Neuronal stem cell (in vitro differentiated cells): ENCODE measurements around the gene FLRT3.

ENCODE experiments used
- DNase-seq: peaks from one replicate; pipeline ENCODE4 v3.0.0-alpha.2; 2013; ENCODE audit warnings: low spot score
- H2AFZ ChIP-seq: one replicate; pipeline ENCODE4 v1.6.1; 2013; ENCODE audit warnings: mild to moderate bottlenecking, low read length, inconsistent platforms
- H2AK5ac ChIP-seq: 2 replicates; pipeline ENCODE4 v1.6.1; 2013; ENCODE audit warnings: low read depth, mild to moderate bottlenecking, inconsistent platforms, low read length, moderate library complexity, mixed read lengths
- H2BK120ac ChIP-seq: 2 replicates; pipeline ENCODE4 v1.6.1; 2013; ENCODE audit warnings: low read depth, mild to moderate bottlenecking, inconsistent platforms, low read length, moderate library complexity, mixed read lengths
- H2BK12ac ChIP-seq: one replicate; pipeline ENCODE4 v1.6.1; 2013; ENCODE audit warnings: low read length, inconsistent platforms
- H2BK15ac ChIP-seq: 2 replicates; pipeline ENCODE4 v1.6.1; 2013; ENCODE audit warnings: mild to moderate bottlenecking, low read length, inconsistent platforms, mixed read lengths
- H2BK5ac ChIP-seq: one replicate; pipeline ENCODE4 v1.6.1; 2013; ENCODE audit warnings: inconsistent platforms, mild to moderate bottlenecking, low read length, moderate library complexity
- H3K14ac ChIP-seq: one replicate; pipeline ENCODE4 v1.6.1; 2013; ENCODE audit warnings: low read length, inconsistent platforms
- H3K18ac ChIP-seq: 2 replicates; pipeline ENCODE4 v1.6.1; 2013; ENCODE audit warnings: low read length, inconsistent platforms
- H3K23ac ChIP-seq: 2 replicates; pipeline ENCODE4 v1.6.1; 2013; ENCODE audit warnings: low read depth, mild to moderate bottlenecking, mixed read lengths, low read length, inconsistent platforms; ENCODE audit not compliant: poor library complexity
- H3K27ac ChIP-seq: replicated peaks from 3 replicates; pipeline ENCODE4 v1.5.1; 2013; ENCODE audit warnings: low read length, inconsistent platforms
- H3K27me3 ChIP-seq, 3 experiments: 2 replicates each; pipeline ENCODE4 v1.6.1; 2013; ENCODE audit warnings: low read length in 3 of 3, mild to moderate bottlenecking in 2 of 3, inconsistent platforms in 1 of 3, low read depth in 1 of 3, mixed read lengths in 1 of 3, moderate library complexity in 1 of 3; ENCODE audit not compliant: control insufficient read depth in 3 of 3, insufficient read depth in 3 of 3
- H3K36me3 ChIP-seq, 2 donors: replicated peaks in 1 of 2; 2 replicates each; pipeline ENCODE4 v1.6.1; 2013; ENCODE audit warnings: low read length in 2 of 2; ENCODE audit not compliant: control insufficient read depth in 2 of 2, insufficient read depth in 2 of 2
- H3K4ac ChIP-seq: 2 replicates; pipeline ENCODE4 v1.6.1; 2013; ENCODE audit warnings: inconsistent platforms, mild to moderate bottlenecking, low read length, moderate library complexity
- H3K4me1 ChIP-seq, 2 donors: 1 replicate in 1 of 2; 2 replicates in 1 of 2; pipeline ENCODE4 v1.6.1; 2013; ENCODE audit warnings: low read length in 2 of 2, low read depth in 1 of 2; ENCODE audit not compliant: control insufficient read depth in 2 of 2, insufficient read depth in 1 of 2
- H3K4me2 ChIP-seq: one replicate; pipeline ENCODE4 v1.6.1; 2013; ENCODE audit warnings: mild to moderate bottlenecking, low read length, inconsistent platforms; ENCODE audit not compliant: insufficient read depth, poor library complexity, severe bottlenecking
- H3K4me3 ChIP-seq, 2 donors: 2 replicates each; pipeline ENCODE4 v1.5.1; 2013; ENCODE audit warnings: low read length in 2 of 2, mild to moderate bottlenecking in 2 of 2, inconsistent platforms in 1 of 2, moderate library complexity in 1 of 2
- H3K79me1 ChIP-seq: one replicate; pipeline ENCODE4 v1.6.1; 2013; ENCODE audit warnings: low read depth, mild to moderate bottlenecking, inconsistent platforms, low read length, moderate library complexity
- H3K9ac ChIP-seq: one replicate; pipeline ENCODE4 v1.6.1; 2013; ENCODE audit warnings: mild to moderate bottlenecking, low read depth, low read length, inconsistent platforms; ENCODE audit not compliant: poor library complexity
- H3K9me3 ChIP-seq, 2 donors: replicated peaks in 1 of 2; 2 replicates each; pipeline versions ENCODE3 to v1.6.1; 2013; ENCODE audit warnings: low read length in 2 of 2, mild to moderate bottlenecking in 2 of 2, inconsistent platforms in 1 of 2, low read depth in 1 of 2, mixed read lengths in 1 of 2, moderate library complexity in 1 of 2; ENCODE audit not compliant: control insufficient read depth in 2 of 2, insufficient read depth in 1 of 2
- H4K8ac ChIP-seq: one replicate; pipeline ENCODE4 v1.6.1; 2013; ENCODE audit warnings: low read depth, mild to moderate bottlenecking, inconsistent platforms, low read length, moderate library complexity
- H4K91ac ChIP-seq: one replicate; pipeline ENCODE4 v1.6.1; 2013; ENCODE audit warnings: low read length, low read depth, mild to moderate bottlenecking, inconsistent platforms; ENCODE audit not compliant: poor library complexity
- WGBS, 2 donors: extraction: QIAGEN DNeasy Blood & Tissue Kit; methylation state at CpG; one replicate each; pipeline ENCODE4 v1.1.7; 2013; ENCODE audit warnings: missing lambda C conversion rate in 2 of 2, mixed read lengths in 1 of 2; ENCODE audit not compliant: insufficient read length in 2 of 2, insufficient replicate concordance in 1 of 2; ENCODE audit errors: extremely low coverage in 2 of 2; 5-methylcytosine and 5-hydroxymethylcytosine counted together

The FLRT3 gene

DNA sequence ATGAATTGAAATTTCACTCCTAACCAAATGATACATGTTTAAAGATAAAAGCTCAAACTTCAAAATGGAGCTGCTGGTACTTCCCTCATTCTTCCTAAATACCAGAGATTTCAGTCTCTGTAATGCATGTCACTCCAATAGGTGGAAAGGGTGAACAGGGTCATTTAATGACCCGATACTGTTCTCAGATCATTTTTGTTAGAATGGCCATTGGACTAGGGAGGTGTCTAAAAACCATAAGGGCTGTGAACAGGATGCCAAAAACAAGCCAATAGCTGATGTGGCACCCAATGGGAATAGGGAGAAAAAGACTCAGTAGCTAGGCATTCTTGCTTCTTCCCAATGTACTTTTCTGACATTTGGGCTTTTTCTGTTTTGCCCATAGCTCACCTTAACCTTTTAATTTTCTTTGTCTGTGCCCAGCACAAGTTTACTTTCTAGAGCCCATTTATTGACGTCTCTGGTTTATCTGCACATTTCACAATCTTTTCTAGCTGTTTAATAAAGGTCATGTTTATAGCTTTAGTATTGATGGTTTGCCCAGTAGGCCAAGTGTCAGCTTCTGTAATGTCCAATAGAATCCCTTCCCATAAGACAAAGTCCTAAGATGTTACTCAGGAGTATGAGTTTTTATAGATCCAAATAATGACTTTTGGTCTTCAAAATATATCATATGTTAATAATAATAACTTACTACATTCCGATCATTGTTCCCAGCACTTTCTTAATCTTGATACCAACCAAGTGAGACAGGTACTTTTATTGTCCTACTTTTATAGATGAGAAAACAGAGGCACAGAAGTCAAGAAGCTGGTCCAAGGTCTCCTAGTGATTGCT lies 24.3 kb upstream of the FLRT3 start:
- H3K18ac ChIP-seq, result no peak overlapping the region
- no peak overlapping the region for H3K9ac ChIP-seq
- H4K91ac ChIP-seq, result no peak overlapping the region
- no peak overlapping the region for H2AK5ac ChIP-seq
- H2BK15ac ChIP-seq, result no peak overlapping the region
- H2BK120ac ChIP-seq, result no peak overlapping the region
- no peaks in the 10 kb centered on the region for H3K79me1 ChIP-seq
- H3K27ac ChIP-seq, result no peak overlapping the region
- no peak overlapping the region for H2BK12ac ChIP-seq
- no peak overlapping the region for H2BK5ac ChIP-seq
- no peaks in the 10 kb centered on the region for H3K36me3 ChIP-seq
- H2AFZ ChIP-seq, result no peak overlapping the region
- no peak overlapping the region for H3K23ac ChIP-seq
- no peaks in the 10 kb centered on the region for H3K27me3 ChIP-seq
- H3K4me2 ChIP-seq, result no peak overlapping the region
- DNase-seq, result no peak
- H3K4me3 ChIP-seq, result no peak overlapping the region
- H3K4me1 ChIP-seq, result no peaks in the 10 kb centered on the region
- H3K14ac ChIP-seq, result no peak overlapping the region
- peaks cover 0 to 14% of the 10 kb centered on the region in 2 donors for H3K9me3 ChIP-seq
- no CpG with 5 or more reads among the region's 3 CpGs for WGBS, 2 donors
- no peak overlapping the region for H4K8ac ChIP-seq
- no peak overlapping the region for H3K4ac ChIP-seq

- Histone ChIP-seq H2BK12ac (no peak overlapping the region), H3K18ac (no peak overlapping the region), H4K8ac (no peak overlapping the region), H2AFZ (no peak overlapping the region), H3K9ac (no peak overlapping the region), H3K27me3 (no peaks in the 10 kb centered on the region), H3K9me3 (peaks cover 0 to 8% of the 10 kb centered on the region in 2 donors), H2BK120ac (no peak overlapping the region), H2BK5ac (no peak overlapping the region), H3K4ac (no peak overlapping the region), H3K4me1 (peaks cover 0 to 4% of the 10 kb centered on the region in 2 donors), H4K91ac (no peak overlapping the region), H3K36me3 (no peaks in the 10 kb centered on the region), H3K4me2 (no peak overlapping the region), H3K23ac (no peak overlapping the region), H3K27ac (no peak overlapping the region), H2AK5ac (no peak overlapping the region), H2BK15ac (no peak overlapping the region), H3K14ac (no peak overlapping the region), H3K4me3 (no peak overlapping the region), H3K79me1 (no peaks in the 10 kb centered on the region)
- DNase-seq, result no peak
Measured at GRCh38 chr20:14360416-14360815, 23.0 kb upstream of the FLRT3 start.

DNA sequence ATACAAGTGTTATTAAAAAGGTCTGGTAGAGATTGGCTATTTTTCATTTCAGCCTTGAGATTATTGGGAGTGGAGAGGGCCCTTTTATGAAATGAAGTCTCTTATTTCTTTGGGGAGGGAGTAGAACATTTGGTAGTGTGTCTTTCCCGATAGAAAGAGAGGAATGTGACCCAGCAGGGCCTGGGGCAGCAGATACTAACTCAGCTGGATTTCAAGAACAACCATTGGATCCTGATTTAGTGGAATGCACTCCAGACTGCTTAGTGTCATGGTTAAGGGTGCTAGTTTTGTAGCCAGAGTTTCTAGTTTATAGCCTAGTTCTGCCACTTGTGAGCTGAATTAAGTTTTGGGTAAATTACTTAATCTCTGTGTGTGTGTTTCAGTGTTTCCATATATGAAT lies 18.4 kb upstream of the FLRT3 start:
- Histone ChIP-seq H3K27me3 (no peaks in the 10 kb centered on the region), H3K79me1 (no peaks in the 10 kb centered on the region), H3K14ac (no peak overlapping the region), H3K4me1 (peaks cover 0 to 4% of the 10 kb centered on the region in 2 donors), H4K8ac (no peak overlapping the region), H2BK5ac (no peak overlapping the region), H3K4ac (no peak overlapping the region), H2AFZ (no peak overlapping the region), H2AK5ac (no peak overlapping the region), H3K36me3 (no peaks in the 10 kb centered on the region), H3K23ac (no peak overlapping the region), H3K9ac (no peak overlapping the region), H2BK15ac (no peak overlapping the region), H3K4me2 (no peak overlapping the region), H2BK120ac (no peak overlapping the region), H2BK12ac (no peak overlapping the region), H3K4me3 (no peak overlapping the region), H4K91ac (no peak overlapping the region), H3K27ac (no peak overlapping the region), H3K18ac (no peak overlapping the region), H3K9me3 (no peaks in the 10 kb centered on the region)
- no CpG with 5 or more reads among the region's 1 CpG for WGBS, 2 donors
- DNase-seq, result no peak

DNA sequence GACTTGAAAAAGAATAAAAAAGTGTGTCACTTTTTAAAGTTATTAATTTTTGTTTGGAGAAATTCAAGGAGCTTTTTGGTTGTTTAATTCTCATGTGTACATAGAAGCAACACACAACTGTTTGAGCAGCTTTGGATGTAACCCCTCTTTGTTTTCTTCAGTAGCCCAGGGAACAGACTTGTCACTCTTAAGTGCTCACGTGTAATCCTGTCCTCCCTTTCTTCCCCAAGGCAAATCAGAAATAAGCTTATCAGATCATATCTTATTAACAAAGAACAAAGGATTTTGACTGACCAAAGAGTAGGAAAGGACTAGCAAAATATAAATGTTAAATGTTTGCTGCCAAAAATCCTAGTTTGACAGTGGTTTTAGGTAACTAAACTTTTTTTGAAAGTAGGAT lies 7.3 kb upstream of the FLRT3 start:
- Histone ChIP-seq H2BK15ac (no peak overlapping the region), H3K27ac (no peak overlapping the region), H3K27me3 (peaks cover 0 to 2% (median 0%) of the 10 kb centered on the region in 3 experiments), H4K8ac (no peak overlapping the region), H3K9ac (no peak overlapping the region), H3K23ac (no peak overlapping the region), H3K9me3 (peaks cover 0 to 2% of the 10 kb centered on the region in 2 donors), H3K4me2 (no peak overlapping the region), H2AK5ac (no peak overlapping the region), H2BK12ac (no peak overlapping the region), H2BK5ac (no peak overlapping the region), H3K18ac (no peak overlapping the region), H3K14ac (no peak overlapping the region), H3K4ac (no peak overlapping the region), H2AFZ (no peak overlapping the region), H3K4me1 (peaks cover 2 to 4% of the 10 kb centered on the region in 2 donors), H3K79me1 (no peaks in the 10 kb centered on the region), H3K4me3 (no peak overlapping the region), H4K91ac (no peak overlapping the region), H3K36me3 (no peaks in the 10 kb centered on the region), H2BK120ac (no peak overlapping the region)
- no CpG with 5 or more reads among the region's 1 CpG for WGBS, 2 donors
- no peak for DNase-seq
